Uterus (tissue), 4 donors: ENCODE measurements around the gene NXF1. TPM values are rescaled to one million over a fixed set of nuclear protein-coding genes. Genes with fewer than 3 reads are reported as not detected.

Experiments used
- DNase-seq, 2 donors: peaks; one replicate each; pipeline ENCODE4 v3.0.0-alpha.2; 2019 to 2020
- H3K27ac ChIP-seq, 2 donors: fragments of 200-600 bp; sonication (generic); 1 replicate in 1 of 2; 2 replicates in 1 of 2; pipeline ENCODE4 v1.5.1; 2016 to 2018
- H3K27me3 ChIP-seq, 2 donors: fragments of 200-600 bp; sonication (generic); one replicate each; pipeline ENCODE4 v1.5.1; 2018 to 2019; ENCODE audit warnings: control low read depth in 1 of 2
- H3K36me3 ChIP-seq, 2 donors: fragments of 200-600 bp; sonication (generic); one replicate each; pipeline ENCODE4 v1.5.1; 2019; ENCODE audit warnings: control low read depth in 1 of 2
- H3K4me1 ChIP-seq, 2 donors: fragments of 200-600 bp; sonication (generic); one replicate each; pipeline ENCODE4 v1.5.1; 2018 to 2019; ENCODE audit warnings: control low read depth in 1 of 2
- H3K4me3 ChIP-seq, 2 donors: fragments of 200-600 bp; sonication (generic); 1 replicate in 1 of 2; 2 replicates in 1 of 2; pipeline ENCODE4 v1.5.1; 2018 to 2019; ENCODE audit warnings: mild to moderate bottlenecking in 1 of 2
- H3K9me3 ChIP-seq, 2 donors: fragments of 200-600 bp; sonication (generic); one replicate each; pipeline ENCODE4 v1.5.1; 2019; ENCODE audit warnings: control low read depth in 1 of 2
- CTCF ChIP-seq, 4 experiments: fragments of 200-600 bp in 2 of 4; fragments of 450-650 bp in 2 of 4; sonication (generic) in 2 of 4; IDR thresholded peaks; one replicate each; pipeline ENCODE4 v1.5.1; 2016 to 2019; ENCODE audit warnings: antibody characterized with exemption in 4 of 4, mild to moderate bottlenecking in 2 of 4, moderate library complexity in 1 of 4
- POLR2A ChIP-seq, 2 donors: fragments of 450-650 bp; IDR thresholded peaks; one replicate each; pipeline ENCODE4 v1.6.1; 2016; ENCODE audit warnings: antibody characterized with exemption in 2 of 2, mild to moderate bottlenecking in 1 of 2, moderate library complexity in 1 of 2
- intact Hi-C: fragments of 100-400 bp; cut with DNase I; formaldehyde crosslinking; loops from one replicate; pipeline ENCODE4 v1.15.1; 2023; ENCODE audit warnings: low total_unique reads
- total RNA-seq, 4 donors: library from RNA; depleted of rRNA in 3 of 4; stranded (reverse); fragments of >200 nt in 3 of 4; gene quantifications; one replicate each; pipeline versions ENCODE4 v1.1.0 to v1.2.4, GENCODE V29; 2014 to 2023
- donor health status: DM: yes; HTN: yes; CAD: no.

Gene NXF1
- total RNA-seq, 4 donors from 2014 or later, result 41.0 to 96.2 (median 50.2) TPM

GRCh38 chr11:62789576-62789975 is 15.7 kb downstream of the NXF1 start:
- Histone ChIP-seq H3K4me1 (peaks cover 0 to 5% of the 10 kb centered on the region in 2 donors), H3K27ac (no peak overlapping the region), H3K4me3 (no peak overlapping the region), H3K9me3 (no peaks in the 10 kb centered on the region), H3K36me3 (no peaks in the 10 kb centered on the region), H3K27me3 (no peaks in the 10 kb centered on the region)
- DNase-seq, result no peak
- intact Hi-C loops, result no loop called here
- no peak for TF ChIP-seq POLR2A (IDR thresholded peaks at IDR 0.05)
- TF ChIP-seq CTCF (IDR thresholded peaks at IDR 0.05), result no peak

GRCh38 chr11:62788991-62789390 is 16.2 kb downstream of the NXF1 start:
- H3K27me3 ChIP-seq, result no peaks in the 10 kb centered on the region
- H3K27ac ChIP-seq, result no peak overlapping the region
- intact Hi-C loops, result no loop called here
- no peaks in the 10 kb centered on the region for H3K9me3 ChIP-seq
- TF ChIP-seq POLR2A (IDR thresholded peaks at IDR 0.05) (no peak), CTCF (IDR thresholded peaks at IDR 0.05) (no peak)
- H3K36me3 ChIP-seq, result no peaks in the 10 kb centered on the region
- no peak overlapping the region for H3K4me3 ChIP-seq
- peaks cover 0 to 5% of the 10 kb centered on the region in 2 donors for H3K4me1 ChIP-seq
- no peak for DNase-seq

- Histone ChIP-seq H3K4me1 (peaks cover 0 to 2% of the 10 kb centered on the region in 2 donors), H3K9me3 (no peaks in the 10 kb centered on the region), H3K4me3 (peak within 1 kb of the TSS; percentile 84 to 96), H3K36me3 (no peaks in the 10 kb centered on the region), H3K27ac (peak within 1 kb of the TSS; percentile 96 to 97), H3K27me3 (no peaks in the 10 kb centered on the region)
- DNase-seq, result peak; percentile 96 to 99
- TF ChIP-seq POLR2A (IDR thresholded peaks at IDR 0.05) (peak; percentile 96 to 98), CTCF (IDR thresholded peaks at IDR 0.05) (peak in 3 of 4 experiments; percentile 61 to 67 (median 61))
- intact Hi-C loops, result loop anchor here (2.0 kb wide), 1 partner anchor 76 kb away; no protein-coding TSS in a partner anchor
These were observed 18.1 kb downstream of the NXF1 start, which contains the start of gene TMEM179B for GRCh38 chr11:62787005-62787759. Gene TMEM179B (plus strand): TSS chr11:62787402. CDS start chr11:62787432, 30 bp downstream.

- Histone ChIP-seq H3K27ac (peak overlapping the region; percentile 96 to 97), H3K36me3 (no peaks in the 10 kb centered on the region), H3K27me3 (no peaks in the 10 kb centered on the region), H3K4me3 (peak overlapping the region; percentile 84 to 96), H3K9me3 (no peaks in the 10 kb centered on the region), H3K4me1 (no peaks in the 10 kb centered on the region)
- peak; percentile 87 to 88 for DNase-seq
- TF ChIP-seq POLR2A (IDR thresholded peaks at IDR 0.05), result no peak
- TF ChIP-seq CTCF (IDR thresholded peaks at IDR 0.05), result peak; percentile 96 to 98 (median 96)
- intact Hi-C loops, result loop anchor here (2.0 kb wide), 1 partner anchor 76 kb away; no protein-coding TSS in a partner anchor
These were observed 18.8 kb downstream of the NXF1 start for GRCh38 chr11:62786318-62787004.

GRCh38 chr11:62782753-62783152 is 22.5 kb downstream of the NXF1 start:
- H3K27me3 ChIP-seq, result no peaks in the 10 kb centered on the region
- H3K4me1 ChIP-seq, result no peaks in the 10 kb centered on the region
- H3K36me3 ChIP-seq, result no peaks in the 10 kb centered on the region
- no peaks in the 10 kb centered on the region for H3K9me3 ChIP-seq
- H3K27ac ChIP-seq, result no peak overlapping the region
- intact Hi-C loops, result no loop called here
- no peak overlapping the region for H3K4me3 ChIP-seq
- TF ChIP-seq CTCF (IDR thresholded peaks at IDR 0.05) (no peak), POLR2A (IDR thresholded peaks at IDR 0.05) (no peak)
- no peak for DNase-seq
